SIG-M5 treated with dmso at 0.1 percent for 504 hours (cell line): ENCODE measurements around the gene PLA2G2D.

ENCODE experiments used
- DNase-seq: peaks from one replicate; lab custom pipeline; 2025; ENCODE audit not compliant: unreplicated experiment; lab: John Stamatoyannopoulos, UW

Gene PLA2G2D

DNA sequence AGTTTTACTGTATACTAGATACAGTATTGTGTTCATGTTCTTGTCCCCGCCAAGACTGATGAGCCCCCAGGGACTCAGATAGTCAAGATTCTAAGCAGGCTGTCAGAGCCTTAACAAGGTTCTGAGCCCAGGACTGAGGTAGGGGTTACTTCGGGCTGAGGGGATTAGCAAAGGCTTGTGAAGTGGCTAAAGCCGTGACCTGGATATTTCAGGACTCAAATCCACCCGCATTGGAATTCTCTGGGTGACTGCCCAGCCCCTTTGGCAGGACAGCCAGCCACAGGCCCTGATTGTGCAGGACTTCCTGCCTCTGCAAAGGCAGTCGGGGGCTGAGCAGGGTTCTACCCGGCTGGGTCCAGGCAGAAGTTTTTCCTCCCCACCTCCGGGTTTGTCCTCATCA lies 49.5 kb downstream of the PLA2G2D start, which contains the start of gene PLA2G5:
TSS of gene PLA2G5 (plus strand) at position 321 of the 400 bp plus-strand sequence. CDS start 14,637 bp downstream, outside the sequence.
- DNase-seq: no peak

DNA sequence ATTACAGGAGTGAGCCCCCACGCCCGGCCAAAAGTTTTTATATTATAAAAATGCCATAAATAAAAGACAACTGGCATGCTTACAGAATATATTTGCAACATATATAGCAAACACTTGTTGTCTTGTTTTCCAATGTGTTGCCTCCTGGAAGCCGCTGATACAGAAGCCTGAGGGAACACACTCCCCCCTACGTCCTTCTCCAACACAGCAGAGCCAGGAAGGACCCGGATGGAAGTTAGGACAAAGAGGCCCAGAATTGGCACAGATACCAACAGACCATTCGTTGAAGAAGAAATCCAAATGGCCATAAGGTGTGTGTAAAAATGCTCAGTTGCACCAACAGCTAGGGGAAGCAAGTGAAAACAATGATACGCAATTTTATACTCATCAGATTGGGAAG lies 50.6 kb downstream of the PLA2G2D start:
- DNase-seq: no peak

DNA sequence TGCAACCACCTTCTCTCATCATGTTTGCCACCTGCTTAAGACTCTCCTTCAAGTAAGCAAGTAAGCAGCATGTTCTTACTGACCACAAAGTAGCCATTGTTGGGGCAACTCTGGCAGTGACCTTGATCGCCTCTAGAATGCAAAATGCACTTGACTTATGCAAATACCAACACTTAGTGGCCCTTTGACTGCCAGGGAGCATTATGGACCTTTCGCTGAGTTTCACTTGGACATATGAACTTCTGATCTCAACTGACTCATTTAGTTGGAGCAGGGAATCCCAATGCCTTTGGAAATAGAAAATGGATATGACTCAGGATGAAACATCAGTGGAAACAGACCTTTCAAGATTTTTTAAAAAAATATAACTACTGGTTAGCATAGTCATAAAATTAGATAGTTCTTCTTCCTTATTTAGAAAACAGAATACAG lies 55.5 kb downstream of the PLA2G2D start:
- DNase-seq: no peak
